GM23338 (cell line): ENCODE measurements around the gene TMEM52. TPM values are rescaled to one million over a fixed set of nuclear protein-coding genes. Genes with fewer than 3 reads are reported as not detected.

Experiments used
- ATAC-seq: fragments of 200-7000 bp; cut with Tn5 transposase; 3 replicates; pipeline ENCODE4 v1.9.1; 2020
- DNase-seq: peaks from one replicate; pipeline ENCODE4 v3.0.0-alpha.2; 2015; ENCODE audit warnings: low spot score
- H2AFZ ChIP-seq: fragments of 200-600 bp; sonication (generic); 2 replicates; pipeline ENCODE4 v1.8.0; 2016; ENCODE audit warnings: antibody characterized with exemption, mild to moderate bottlenecking, moderate library complexity
- H3F3A ChIP-seq: fragments of 200-600 bp; sonication (generic); replicated peaks from 2 replicates; pipeline ENCODE4 v1.8.0; 2017; ENCODE audit warnings: antibody characterized with exemption, mixed run types, low read depth
- H3K27ac ChIP-seq: fragments of 200-600 bp; sonication (generic); 2 replicates; pipeline ENCODE4 v1.6.1; 2016; ENCODE audit warnings: low read depth
- H3K27me3 ChIP-seq: fragments of 200-600 bp; sonication (generic); 2 replicates; pipeline ENCODE4 v1.8.0; 2016; ENCODE audit warnings: mild to moderate bottlenecking, mixed run types, moderate library complexity; ENCODE audit not compliant: insufficient read depth
- H3K36me3 ChIP-seq: fragments of 200-600 bp; sonication (generic); 2 replicates; pipeline ENCODE4 v1.8.0; 2016; ENCODE audit warnings: mild to moderate bottlenecking; ENCODE audit not compliant: insufficient read depth
- H3K4me1 ChIP-seq: fragments of 200-600 bp; sonication (generic); 2 replicates; pipeline ENCODE4 v1.8.0; 2016; ENCODE audit warnings: mild to moderate bottlenecking, moderate library complexity; ENCODE audit not compliant: insufficient read depth
- H3K4me2 ChIP-seq: fragments of 200-600 bp; sonication (generic); 2 replicates; pipeline ENCODE4 v1.7.1; 2017; ENCODE audit warnings: mixed run types
- H3K4me3 ChIP-seq: fragments of 200-600 bp; sonication (generic); 2 replicates; pipeline ENCODE4 v1.6.1; 2016; ENCODE audit warnings: mixed run types
- H3K79me2 ChIP-seq: fragments of 200-600 bp; sonication (generic); replicated peaks from 2 replicates; pipeline ENCODE4 v1.8.0; 2017; ENCODE audit warnings: mild to moderate bottlenecking; ENCODE audit not compliant: insufficient read depth
- H3K9me2 ChIP-seq: fragments of 200-600 bp; sonication (generic); 2 replicates; pipeline ENCODE4 v1.8.0; 2017; ENCODE audit not compliant: insufficient read depth
- H4K20me1 ChIP-seq: fragments of 200-600 bp; sonication (generic); replicated peaks from 2 replicates; pipeline ENCODE4 v1.8.0; 2017; ENCODE audit warnings: mild to moderate bottlenecking; ENCODE audit not compliant: insufficient read depth
- H3K27ac Mint-ChIP-seq: 2 replicates; pipeline ENCODE4 v1.8.0; 2020; ENCODE audit warnings: inconsistent platforms, mild to moderate bottlenecking, moderate library complexity, mixed read lengths
- H3K27me3 Mint-ChIP-seq: 3 replicates; pipeline ENCODE4 v1.8.0; 2022; ENCODE audit warnings: low read depth, mild to moderate bottlenecking, moderate library complexity, mixed read lengths, inconsistent platforms; ENCODE audit not compliant: insufficient read depth, poor library complexity
- H3K36me3 Mint-ChIP-seq: 3 replicates; pipeline ENCODE4 v1.8.0; 2021; ENCODE audit warnings: low read depth, mild to moderate bottlenecking, inconsistent platforms, moderate library complexity, mixed read lengths
- H3K4me1 Mint-ChIP-seq: 3 replicates; pipeline ENCODE4 v1.8.0; 2020; ENCODE audit warnings: mild to moderate bottlenecking, inconsistent platforms, mixed read lengths
- H3K4me3 Mint-ChIP-seq: 3 replicates; pipeline ENCODE4 v1.8.0; 2021; ENCODE audit warnings: moderate library complexity, mild to moderate bottlenecking, inconsistent platforms, mixed read lengths
- H3K9me3 Mint-ChIP-seq: 3 replicates; pipeline ENCODE4 v1.8.0; 2020; ENCODE audit warnings: moderate library complexity, mild to moderate bottlenecking, inconsistent platforms, mixed read lengths
- CREB1 ChIP-seq: fragments of 250-450 bp; sonication (Bioruptor Pico); IDR thresholded peaks from 2 replicates; pipeline ENCODE4 v1.5.0; 2020; ENCODE audit warnings: low read depth, mild to moderate bottlenecking, moderate library complexity
- EZH2 ChIP-seq: fragments of 200-600 bp; sonication (generic); IDR thresholded peaks from one replicate; pipeline ENCODE4 v1.8.0; 2017; ENCODE audit warnings: antibody characterized with exemption, mild to moderate bottlenecking, low read depth; ENCODE audit not compliant: unreplicated experiment
- JUNB ChIP-seq: IDR thresholded peaks from one replicate; pipeline ENCODE4 v1.6.1; 2016; ENCODE audit warnings: antibody characterized with exemption; ENCODE audit not compliant: unreplicated experiment
- POLR2AphosphoS5 ChIP-seq: IDR thresholded peaks from 2 replicates; pipeline ENCODE4 v1.6.1; 2016; ENCODE audit warnings: antibody characterized with exemption, low read depth
- STAT1 ChIP-seq: IDR thresholded peaks from one replicate; pipeline ENCODE4 v1.6.1; 2016; ENCODE audit warnings: antibody characterized with exemption; ENCODE audit not compliant: unreplicated experiment
- ZNF114 ChIP-seq: fragments of 250-450 bp; sonication (Bioruptor Pico); IDR thresholded peaks from 2 replicates; pipeline ENCODE4 v1.5.0; 2020; ENCODE audit warnings: mild to moderate bottlenecking, moderate library complexity
- ZNF462 ChIP-seq: fragments of 250-450 bp; sonication (Bioruptor Pico); IDR thresholded peaks from 2 replicates; pipeline ENCODE4 v1.5.0; 2020; ENCODE audit warnings: mild to moderate bottlenecking, moderate library complexity
- polyA plus RNA-seq: library from polyadenylated mRNA; unstranded; fragments of >200 nt; fragmentation: Nextera tagmentation; extraction: Ambion mirVana; gene quantifications from 2 replicates; pipeline ENCODE4 v1.2.1, GENCODE V29; 2016
- total RNA-seq: library from RNA; depleted of rRNA; stranded (reverse); fragments of >200 nt; shearing (Covaris generic); gene quantifications from 2 replicates; pipeline ENCODE4 v1.2.3, GENCODE V29; 2014
- TF ChIP-seq, protein P1 (sequence below): IDR thresholded peaks from 2 replicates; pipeline ENCODE4 v1.6.1; 2016; ENCODE audit warnings: antibody characterized with exemption
- TF ChIP-seq, protein P2 (sequence below), 2 experiments: fragments of 200-600 bp in 1 of 2; sonication (generic) in 1 of 2; conservative IDR thresholded peaks; 2 replicates each; pipeline versions ENCODE4 v1.5.1 to v1.6.1; 2016 to 2017; ENCODE audit warnings: antibody characterized with exemption in 2 of 2, low read depth in 2 of 2, mild to moderate bottlenecking in 2 of 2, moderate library complexity in 1 of 2

The TMEM52 gene
- total and polyA plus RNA-seq, 2 experiments from 2014 or later = 19.5 to 25.0 TPM

GRCh38 chr1:1919304-1920056, 401 bp upstream of the TMEM52 start:
- Histone ChIP-seq H3K36me3 (no peaks in the 10 kb centered on the region), H4K20me1 (no peaks in the 10 kb centered on the region), H2AFZ (peak overlapping the region; percentile 81), H3F3A (0 out of 2 replicates have a peak, but pooled peaks cover 8% of the 10 kb centered on the region), H3K27ac (no peak overlapping the region), H3K4me2 (peak overlapping the region; percentile 86), H3K27me3 (no peaks in the 10 kb centered on the region), H3K9me2 (no peaks in the 10 kb centered on the region), H3K79me2 (no peaks in the 10 kb centered on the region), H3K4me3 (peak overlapping the region; percentile 76), H3K4me1 (no peaks in the 10 kb centered on the region; the same call in 1 of the 2 replicates)
- TF ChIP-seq EZH2 (no peak), POLR2AphosphoS5 (peak; percentile 94)
- Mint-ChIP-seq H3K4me3 (peak overlapping the region; percentile 45; the same call in 2 of the 3 replicates), H3K27me3 (peaks cover 6% of the 10 kb centered on the region), H3K9me3 (no peaks in the 10 kb centered on the region), H3K36me3 (no peaks in the 10 kb centered on the region), H3K4me1 (peaks cover 7% of the 10 kb centered on the region; the same call in 2 of the 3 replicates), H3K27ac (no peak overlapping the region)
- ATAC-seq (peak; percentile 78), DNase-seq (peak; percentile 100)

DNA sequence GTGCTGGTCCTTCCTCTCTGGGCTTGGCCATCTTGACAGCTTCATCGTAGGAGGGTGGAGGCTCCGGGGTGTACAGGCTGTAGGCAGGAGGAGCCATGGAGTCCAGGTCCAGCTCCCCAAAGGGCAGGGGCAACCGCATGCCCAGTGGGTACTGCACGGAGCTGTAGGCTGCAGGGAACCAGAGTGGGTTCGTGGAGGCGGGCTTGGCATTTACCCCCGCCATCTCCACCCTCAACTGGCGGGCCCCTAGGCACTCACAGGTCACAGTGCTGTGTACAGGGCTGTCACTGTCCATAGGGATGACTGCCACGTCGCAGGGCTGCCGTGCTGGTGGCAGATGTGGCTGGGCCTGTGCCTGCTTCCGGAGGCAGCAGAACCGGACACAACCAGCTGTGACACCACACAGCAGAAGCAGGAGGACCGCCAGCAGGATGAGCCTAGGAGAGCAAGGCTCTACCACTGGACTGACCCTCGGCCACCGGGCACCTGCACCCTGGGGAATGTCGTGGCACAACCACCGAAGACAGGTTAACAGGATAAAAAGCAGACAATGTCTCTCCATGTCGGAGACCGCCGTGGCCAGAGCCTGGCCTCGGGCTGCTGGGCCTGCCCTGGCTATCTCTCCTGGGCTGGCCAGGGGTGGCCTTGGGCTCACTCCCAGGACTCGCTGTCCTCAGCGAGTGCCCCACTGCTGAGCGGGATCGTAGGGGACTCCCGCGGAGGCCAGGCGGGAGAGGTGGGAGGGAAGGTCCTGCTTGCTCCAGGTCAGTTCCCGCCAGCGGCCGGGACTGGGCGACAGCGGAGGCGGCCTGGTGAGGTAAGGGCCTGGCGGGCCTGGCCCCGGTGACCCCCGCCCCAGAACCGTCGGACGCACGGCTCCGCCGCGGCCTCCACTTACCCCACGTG, 831 bp downstream of the TMEM52 start:
- H3K4me3 Mint-ChIP-seq = peak overlapping the region; percentile 64
- no peaks in the 10 kb centered on the region for H3K9me3 Mint-ChIP-seq
- no peak for DNase-seq
- ATAC-seq = no peak
- H3K4me1 Mint-ChIP-seq = peaks cover 7% of the 10 kb centered on the region; the same call in 1 of the 3 replicates
- H3K27me3 Mint-ChIP-seq = peaks cover 6% of the 10 kb centered on the region
- no peaks in the 10 kb centered on the region for H3K36me3 Mint-ChIP-seq
- Histone ChIP-seq H3K4me1 (no peaks in the 10 kb centered on the region; the same call in 1 of the 2 replicates), H4K20me1 (no peaks in the 10 kb centered on the region), H3K4me2 (peak overlapping the region; percentile 86), H3K36me3 (no peaks in the 10 kb centered on the region), H3K9me2 (no peaks in the 10 kb centered on the region), H3K27me3 (no peaks in the 10 kb centered on the region), H3K27ac (peak overlapping the region; percentile 72; the same call in 1 of the 2 replicates), H3K79me2 (no peaks in the 10 kb centered on the region), H3F3A (0 out of 2 replicates have a peak, but pooled peaks cover 8% of the 10 kb centered on the region), H3K4me3 (peak overlapping the region; percentile 76), H2AFZ (peak overlapping the region; percentile 63; the same call in 1 of the 2 replicates)
- no peak overlapping the region for H3K27ac Mint-ChIP-seq
- TF ChIP-seq, protein P1, sequence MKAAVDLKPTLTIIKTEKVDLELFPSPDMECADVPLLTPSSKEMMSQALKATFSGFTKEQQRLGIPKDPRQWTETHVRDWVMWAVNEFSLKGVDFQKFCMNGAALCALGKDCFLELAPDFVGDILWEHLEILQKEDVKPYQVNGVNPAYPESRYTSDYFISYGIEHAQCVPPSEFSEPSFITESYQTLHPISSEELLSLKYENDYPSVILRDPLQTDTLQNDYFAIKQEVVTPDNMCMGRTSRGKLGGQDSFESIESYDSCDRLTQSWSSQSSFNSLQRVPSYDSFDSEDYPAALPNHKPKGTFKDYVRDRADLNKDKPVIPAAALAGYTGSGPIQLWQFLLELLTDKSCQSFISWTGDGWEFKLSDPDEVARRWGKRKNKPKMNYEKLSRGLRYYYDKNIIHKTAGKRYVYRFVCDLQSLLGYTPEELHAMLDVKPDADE = no peak
- TF ChIP-seq STAT1 (no peak), EZH2 (no peak), ZNF462 (CRISPR knock-in tag) (no peak), JUNB (no peak), CREB1 (CRISPR knock-in tag) (no peak), ZNF114 (no peak)
- TF ChIP-seq, protein P2, sequence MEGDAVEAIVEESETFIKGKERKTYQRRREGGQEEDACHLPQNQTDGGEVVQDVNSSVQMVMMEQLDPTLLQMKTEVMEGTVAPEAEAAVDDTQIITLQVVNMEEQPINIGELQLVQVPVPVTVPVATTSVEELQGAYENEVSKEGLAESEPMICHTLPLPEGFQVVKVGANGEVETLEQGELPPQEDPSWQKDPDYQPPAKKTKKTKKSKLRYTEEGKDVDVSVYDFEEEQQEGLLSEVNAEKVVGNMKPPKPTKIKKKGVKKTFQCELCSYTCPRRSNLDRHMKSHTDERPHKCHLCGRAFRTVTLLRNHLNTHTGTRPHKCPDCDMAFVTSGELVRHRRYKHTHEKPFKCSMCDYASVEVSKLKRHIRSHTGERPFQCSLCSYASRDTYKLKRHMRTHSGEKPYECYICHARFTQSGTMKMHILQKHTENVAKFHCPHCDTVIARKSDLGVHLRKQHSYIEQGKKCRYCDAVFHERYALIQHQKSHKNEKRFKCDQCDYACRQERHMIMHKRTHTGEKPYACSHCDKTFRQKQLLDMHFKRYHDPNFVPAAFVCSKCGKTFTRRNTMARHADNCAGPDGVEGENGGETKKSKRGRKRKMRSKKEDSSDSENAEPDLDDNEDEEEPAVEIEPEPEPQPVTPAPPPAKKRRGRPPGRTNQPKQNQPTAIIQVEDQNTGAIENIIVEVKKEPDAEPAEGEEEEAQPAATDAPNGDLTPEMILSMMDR (conservative IDR thresholded peaks at IDR 0.05; ENCODE audit: low read depth in 2 of 2) = no peak
